Measurements from ENCODE around the gene CENPH. TPM values are rescaled to one million over a fixed set of nuclear protein-coding genes. Genes with fewer than 3 reads are reported as not detected.

The CENPH gene
- total RNA-seq, 1 experiment from 2014 or later: 79.0 TPM

DNA sequence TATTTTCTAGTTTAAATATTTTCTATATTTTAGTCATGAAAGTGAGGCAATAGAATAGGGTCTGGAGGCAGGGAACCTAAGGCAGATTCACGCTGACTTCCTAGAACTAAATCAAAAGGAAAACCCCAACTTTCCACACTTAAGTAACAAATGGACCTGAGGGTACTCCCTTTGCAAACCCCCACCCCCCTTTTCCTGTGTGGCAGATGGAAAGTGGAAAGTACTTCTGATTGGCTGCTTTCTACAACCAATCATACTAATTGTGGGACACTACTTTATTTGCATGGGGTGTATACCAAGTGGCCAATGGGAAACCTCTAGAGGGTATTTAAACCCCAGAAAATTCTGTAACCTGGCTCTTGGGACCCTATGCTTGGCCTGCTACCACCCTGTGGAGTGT lies 4.8 kb upstream of the CENPH start (continued):
- TF ChIP-seq ATF6 (CRISPR knock-in tag; IDR thresholded peaks at IDR 0.05) (no peak), JAZF1 (CRISPR knock-in tag; IDR thresholded peaks at IDR 0.05) (no peak)
- TF ChIP-seq, protein P1, sequence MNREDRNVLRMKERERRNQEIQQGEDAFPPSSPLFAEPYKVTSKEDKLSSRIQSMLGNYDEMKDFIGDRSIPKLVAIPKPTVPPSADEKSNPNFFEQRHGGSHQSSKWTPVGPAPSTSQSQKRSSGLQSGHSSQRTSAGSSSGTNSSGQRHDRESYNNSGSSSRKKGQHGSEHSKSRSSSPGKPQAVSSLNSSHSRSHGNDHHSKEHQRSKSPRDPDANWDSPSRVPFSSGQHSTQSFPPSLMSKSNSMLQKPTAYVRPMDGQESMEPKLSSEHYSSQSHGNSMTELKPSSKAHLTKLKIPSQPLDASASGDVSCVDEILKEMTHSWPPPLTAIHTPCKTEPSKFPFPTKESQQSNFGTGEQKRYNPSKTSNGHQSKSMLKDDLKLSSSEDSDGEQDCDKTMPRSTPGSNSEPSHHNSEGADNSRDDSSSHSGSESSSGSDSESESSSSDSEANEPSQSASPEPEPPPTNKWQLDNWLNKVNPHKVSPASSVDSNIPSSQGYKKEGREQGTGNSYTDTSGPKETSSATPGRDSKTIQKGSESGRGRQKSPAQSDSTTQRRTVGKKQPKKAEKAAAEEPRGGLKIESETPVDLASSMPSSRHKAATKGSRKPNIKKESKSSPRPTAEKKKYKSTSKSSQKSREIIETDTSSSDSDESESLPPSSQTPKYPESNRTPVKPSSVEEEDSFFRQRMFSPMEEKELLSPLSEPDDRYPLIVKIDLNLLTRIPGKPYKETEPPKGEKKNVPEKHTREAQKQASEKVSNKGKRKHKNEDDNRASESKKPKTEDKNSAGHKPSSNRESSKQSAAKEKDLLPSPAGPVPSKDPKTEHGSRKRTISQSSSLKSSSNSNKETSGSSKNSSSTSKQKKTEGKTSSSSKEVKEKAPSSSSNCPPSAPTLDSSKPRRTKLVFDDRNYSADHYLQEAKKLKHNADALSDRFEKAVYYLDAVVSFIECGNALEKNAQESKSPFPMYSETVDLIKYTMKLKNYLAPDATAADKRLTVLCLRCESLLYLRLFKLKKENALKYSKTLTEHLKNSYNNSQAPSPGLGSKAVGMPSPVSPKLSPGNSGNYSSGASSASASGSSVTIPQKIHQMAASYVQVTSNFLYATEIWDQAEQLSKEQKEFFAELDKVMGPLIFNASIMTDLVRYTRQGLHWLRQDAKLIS (CRISPR knock-in tag; IDR thresholded peaks at IDR 0.05; ENCODE audit: borderline replicate concordance): no peak

DNA sequence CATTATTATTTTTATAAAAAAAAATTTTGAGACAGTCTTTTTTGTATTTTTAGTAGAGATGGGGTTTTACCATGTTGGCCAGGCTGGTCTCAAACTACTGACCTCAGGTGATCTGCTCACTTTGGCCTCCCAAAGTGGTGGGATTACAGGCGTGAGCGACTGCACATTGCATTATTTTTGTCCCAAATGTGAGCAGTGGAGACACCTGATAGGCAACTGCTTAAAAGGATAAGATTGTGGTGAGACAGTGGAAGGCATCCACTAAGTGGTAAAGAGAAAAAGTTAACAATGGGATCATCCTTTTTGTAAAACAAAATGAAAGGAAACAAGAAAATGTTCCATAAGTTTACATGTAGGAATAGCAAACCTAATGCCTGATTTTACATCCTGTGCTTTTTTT lies 2.0 kb upstream of the CENPH start:
- Mint-ChIP-seq H3K36me3 (peaks cover 5% of the 10 kb centered on the region), H3K27ac (0 out of 2 replicates have a peak overlapping the region, but pooled peaks have one; percentile 49), H3K4me3 (peak overlapping the region; percentile 45), H3K4me1 (peaks cover 13% of the 10 kb centered on the region), H3K27me3 (ENCODE audit: low read depth) (no peaks in the 10 kb centered on the region), H3K9me3 (no peaks in the 10 kb centered on the region)
- ChIA-PET POLR2A (no interaction called here), CTCF (no interaction called here)
- TF ChIP-seq, protein P2, sequence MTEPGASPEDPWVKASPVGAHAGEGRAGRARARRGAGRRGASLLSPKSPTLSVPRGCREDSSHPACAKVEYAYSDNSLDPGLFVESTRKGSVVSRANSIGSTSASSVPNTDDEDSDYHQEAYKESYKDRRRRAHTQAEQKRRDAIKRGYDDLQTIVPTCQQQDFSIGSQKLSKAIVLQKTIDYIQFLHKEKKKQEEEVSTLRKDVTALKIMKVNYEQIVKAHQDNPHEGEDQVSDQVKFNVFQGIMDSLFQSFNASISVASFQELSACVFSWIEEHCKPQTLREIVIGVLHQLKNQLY (CRISPR knock-in tag; IDR thresholded peaks at IDR 0.05): no peak
- no peak for TF ChIP-seq GRHL2 (CRISPR knock-in tag; IDR thresholded peaks at IDR 0.05; ENCODE audit: insufficient replicate concordance, severe bottlenecking)
- no peak for TF ChIP-seq RELA (CRISPR knock-in tag; IDR thresholded peaks at IDR 0.05; ENCODE audit: borderline replicate concordance)
- TF ChIP-seq IRF2 (CRISPR knock-in tag; IDR thresholded peaks at IDR 0.05; ENCODE audit: borderline replicate concordance, low read depth): no peak
- TF ChIP-seq, protein P3, sequence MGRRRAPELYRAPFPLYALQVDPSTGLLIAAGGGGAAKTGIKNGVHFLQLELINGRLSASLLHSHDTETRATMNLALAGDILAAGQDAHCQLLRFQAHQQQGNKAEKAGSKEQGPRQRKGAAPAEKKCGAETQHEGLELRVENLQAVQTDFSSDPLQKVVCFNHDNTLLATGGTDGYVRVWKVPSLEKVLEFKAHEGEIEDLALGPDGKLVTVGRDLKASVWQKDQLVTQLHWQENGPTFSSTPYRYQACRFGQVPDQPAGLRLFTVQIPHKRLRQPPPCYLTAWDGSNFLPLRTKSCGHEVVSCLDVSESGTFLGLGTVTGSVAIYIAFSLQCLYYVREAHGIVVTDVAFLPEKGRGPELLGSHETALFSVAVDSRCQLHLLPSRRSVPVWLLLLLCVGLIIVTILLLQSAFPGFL (CRISPR knock-in tag; IDR thresholded peaks at IDR 0.05; ENCODE audit: borderline replicate concordance): no peak
- TF ChIP-seq MYBL2 (CRISPR knock-in tag; IDR thresholded peaks at IDR 0.05): no peak
- TF ChIP-seq SP1 (CRISPR knock-in tag; conservative IDR thresholded peaks at IDR 0.05): no peak
- DNase-seq (ENCODE audit: low spot score) (no peak), ATAC-seq (no peak)

DNA sequence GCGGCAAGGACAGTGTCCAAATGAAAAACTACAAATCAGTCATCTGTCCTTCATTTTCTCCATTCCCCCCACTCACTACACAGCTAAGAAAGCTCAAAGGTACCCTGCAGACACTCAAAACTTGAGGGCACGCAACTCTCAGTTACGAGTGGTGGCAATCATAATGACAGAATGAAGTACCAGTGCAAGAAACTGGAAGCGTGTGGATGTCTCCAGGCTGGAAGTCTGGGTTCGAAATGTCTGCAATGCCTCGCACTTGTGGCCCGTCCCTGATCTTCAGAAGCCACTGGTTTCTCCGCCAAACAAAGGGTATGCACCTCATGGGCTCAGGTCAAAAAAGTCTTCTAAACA lies 597 bp upstream of the CENPH start:
- ChIA-PET POLR2A (interaction anchor here (1.5 to 1.7 kb wide), 2 partner anchors 22 to 95 kb away, joined by 6 to 7 read pairs; partner anchors contain the start of genes CCNB1 and SLC30A5), CTCF (interaction anchor here (0.7 to 2.6 kb wide), 4 partner anchors 16 to 146 kb away, joined by 3 to 23 read pairs (median 4); partner anchors contain the start of gene SLC30A5)
- DNase-seq (ENCODE audit: low spot score): no peak
- peaks cover 13% of the 10 kb centered on the region for H3K4me1 Mint-ChIP-seq
- peak overlapping the region; percentile 97 for H3K27ac Mint-ChIP-seq
- H3K27me3 Mint-ChIP-seq (ENCODE audit: low read depth): no peaks in the 10 kb centered on the region
- peaks cover 8% of the 10 kb centered on the region for H3K36me3 Mint-ChIP-seq
- peak overlapping the region; percentile 97 for H3K4me3 Mint-ChIP-seq
- no peak for TF ChIP-seq TP53 (CRISPR knock-in tag; IDR thresholded peaks at IDR 0.05)
- TF ChIP-seq, protein P4, sequence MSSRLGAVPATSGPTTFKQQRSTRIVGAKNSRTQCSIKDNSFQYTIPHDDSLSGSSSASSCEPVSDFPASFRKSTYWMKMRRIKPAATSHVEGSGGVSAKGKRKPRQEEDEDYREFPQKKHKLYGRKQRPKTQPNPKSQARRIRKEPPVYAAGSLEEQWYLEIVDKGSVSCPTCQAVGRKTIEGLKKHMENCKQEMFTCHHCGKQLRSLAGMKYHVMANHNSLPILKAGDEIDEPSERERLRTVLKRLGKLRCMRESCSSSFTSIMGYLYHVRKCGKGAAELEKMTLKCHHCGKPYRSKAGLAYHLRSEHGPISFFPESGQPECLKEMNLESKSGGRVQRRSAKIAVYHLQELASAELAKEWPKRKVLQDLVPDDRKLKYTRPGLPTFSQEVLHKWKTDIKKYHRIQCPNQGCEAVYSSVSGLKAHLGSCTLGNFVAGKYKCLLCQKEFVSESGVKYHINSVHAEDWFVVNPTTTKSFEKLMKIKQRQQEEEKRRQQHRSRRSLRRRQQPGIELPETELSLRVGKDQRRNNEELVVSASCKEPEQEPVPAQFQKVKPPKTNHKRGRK (CRISPR knock-in tag; IDR thresholded peaks at IDR 0.05; ENCODE audit: borderline replicate concordance): no peak
- no peak for TF ChIP-seq JUN (CRISPR knock-in tag; IDR thresholded peaks at IDR 0.05)
- ATAC-seq: peak; percentile 2; the same call in 1 of the 2 replicates
- H3K9me3 Mint-ChIP-seq: no peaks in the 10 kb centered on the region

Data from WTC11 (cell line).